ENCODE measurements around the gene CLTC. TPM values are rescaled to one million over a fixed set of nuclear protein-coding genes. Genes with fewer than 3 reads are reported as not detected.

The CLTC gene
- total RNA-seq, 1 donor from 2014 or later, result 88.7 TPM

DNA sequence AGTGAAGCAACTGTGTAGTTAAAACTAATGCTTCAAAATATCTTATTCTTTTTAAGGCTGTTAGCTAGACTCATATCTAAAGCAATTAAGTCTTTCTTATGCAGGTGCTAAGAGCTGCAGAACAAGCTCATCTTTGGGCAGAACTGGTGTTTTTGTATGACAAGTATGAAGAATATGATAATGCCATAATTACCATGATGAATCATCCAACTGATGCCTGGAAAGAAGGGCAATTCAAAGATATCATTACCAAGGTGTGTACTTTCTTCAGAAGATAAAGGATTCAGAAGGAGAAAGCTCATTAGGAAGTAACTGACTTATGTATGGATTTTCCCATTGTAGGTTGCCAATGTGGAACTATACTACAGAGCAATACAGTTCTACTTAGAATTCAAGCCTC, 63.6 kb downstream of the CLTC start:
- Histone ChIP-seq H3K4me3 (no peak overlapping the region), H3K27me3 (no peaks in the 10 kb centered on the region), H3K9me3 (no peaks in the 10 kb centered on the region), H3K36me3 (peaks cover 87 to 93% of the 10 kb centered on the region in 2 donors), H3K27ac (no peak overlapping the region), H3K4me1 (peaks cover 0 to 4% of the 10 kb centered on the region in 2 donors)
- intact Hi-C loops (cut with DNase I), result no loop called here
- TF ChIP-seq, protein P1, sequence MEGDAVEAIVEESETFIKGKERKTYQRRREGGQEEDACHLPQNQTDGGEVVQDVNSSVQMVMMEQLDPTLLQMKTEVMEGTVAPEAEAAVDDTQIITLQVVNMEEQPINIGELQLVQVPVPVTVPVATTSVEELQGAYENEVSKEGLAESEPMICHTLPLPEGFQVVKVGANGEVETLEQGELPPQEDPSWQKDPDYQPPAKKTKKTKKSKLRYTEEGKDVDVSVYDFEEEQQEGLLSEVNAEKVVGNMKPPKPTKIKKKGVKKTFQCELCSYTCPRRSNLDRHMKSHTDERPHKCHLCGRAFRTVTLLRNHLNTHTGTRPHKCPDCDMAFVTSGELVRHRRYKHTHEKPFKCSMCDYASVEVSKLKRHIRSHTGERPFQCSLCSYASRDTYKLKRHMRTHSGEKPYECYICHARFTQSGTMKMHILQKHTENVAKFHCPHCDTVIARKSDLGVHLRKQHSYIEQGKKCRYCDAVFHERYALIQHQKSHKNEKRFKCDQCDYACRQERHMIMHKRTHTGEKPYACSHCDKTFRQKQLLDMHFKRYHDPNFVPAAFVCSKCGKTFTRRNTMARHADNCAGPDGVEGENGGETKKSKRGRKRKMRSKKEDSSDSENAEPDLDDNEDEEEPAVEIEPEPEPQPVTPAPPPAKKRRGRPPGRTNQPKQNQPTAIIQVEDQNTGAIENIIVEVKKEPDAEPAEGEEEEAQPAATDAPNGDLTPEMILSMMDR (IDR thresholded peaks at IDR 0.05), result no peak
- no peak for DNase-seq (ENCODE audit: low spot score in 2 of 2)

DNA sequence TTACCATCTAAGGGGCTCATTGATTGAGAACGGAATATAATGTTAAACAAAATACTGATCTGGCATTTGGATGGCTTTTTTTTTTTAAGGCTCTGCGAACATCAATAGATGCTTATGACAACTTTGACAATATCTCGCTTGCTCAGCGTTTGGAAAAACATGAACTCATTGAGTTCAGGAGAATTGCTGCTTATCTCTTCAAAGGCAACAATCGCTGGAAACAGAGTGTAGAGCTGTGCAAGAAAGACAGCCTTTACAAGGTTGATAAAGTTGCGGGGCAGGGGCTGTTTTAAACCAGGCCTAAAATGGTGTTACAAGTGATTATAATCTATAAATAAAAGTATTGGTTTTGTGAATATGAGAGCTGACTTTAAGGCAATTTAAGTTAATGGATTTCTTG, 65.3 kb downstream of the CLTC start:
- intact Hi-C loops (cut with DNase I), result no loop called here
- Histone ChIP-seq H3K4me1 (peaks cover 0 to under 1% of the 10 kb centered on the region in 2 donors), H3K27me3 (no peaks in the 10 kb centered on the region), H3K9me3 (no peaks in the 10 kb centered on the region), H3K36me3 (peaks cover 72 to 84% of the 10 kb centered on the region in 2 donors), H3K27ac (no peak overlapping the region), H3K4me3 (no peak overlapping the region)
- TF ChIP-seq, protein P1 (IDR thresholded peaks at IDR 0.05), result no peak
- DNase-seq (ENCODE audit: low spot score in 2 of 2), result no peak

DNA sequence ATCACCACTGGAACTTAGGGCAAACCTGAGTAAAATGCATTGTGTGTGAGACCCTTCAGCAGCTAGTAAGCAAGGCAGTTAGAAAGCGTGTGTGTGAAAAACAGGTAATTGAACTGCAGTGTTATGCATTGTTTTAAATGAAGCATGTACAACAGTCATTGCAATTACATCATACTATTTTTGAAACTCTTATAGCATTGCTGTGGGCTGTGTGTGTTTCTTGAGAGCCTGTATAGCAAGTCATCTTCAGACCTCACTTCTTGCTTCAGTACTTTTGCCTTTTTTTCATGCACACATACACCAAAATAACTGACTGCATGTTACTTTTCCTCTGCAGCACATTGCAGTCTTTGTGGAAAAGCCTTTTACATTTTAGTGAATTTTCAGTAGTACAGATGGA, 68.3 kb downstream of the CLTC start:
- TF ChIP-seq, protein P1 (IDR thresholded peaks at IDR 0.05), result no peak
- peaks cover 68 to 86% of the 10 kb centered on the region in 2 donors for H3K36me3 ChIP-seq
- H3K4me3 ChIP-seq, result no peak overlapping the region
- DNase-seq (ENCODE audit: low spot score in 2 of 2), result no peak
- no peaks in the 10 kb centered on the region for H3K9me3 ChIP-seq
- no peaks in the 10 kb centered on the region for H3K4me1 ChIP-seq
- no peaks in the 10 kb centered on the region for H3K27me3 ChIP-seq
- intact Hi-C loops (cut with DNase I), result no loop called here
- H3K27ac ChIP-seq, result no peak overlapping the region

- Histone ChIP-seq H3K4me3 (no peak overlapping the region), H3K27ac (no peak overlapping the region), H3K27me3 (no peaks in the 10 kb centered on the region), H3K9me3 (no peaks in the 10 kb centered on the region), H3K4me1 (no peaks in the 10 kb centered on the region), H3K36me3 (peaks cover 68 to 85% of the 10 kb centered on the region in 2 donors)
- DNase-seq (ENCODE audit: low spot score in 2 of 2), result no peak
- intact Hi-C loops (cut with DNase I), result no loop called here
- TF ChIP-seq, protein P1 (IDR thresholded peaks at IDR 0.05), result no peak
These were observed 68.8 kb downstream of the CLTC start for GRCh38 chr17:59688496-59688895.

GRCh38 chr17:59693582-59693981, 73.9 kb downstream of the CLTC start:
- H3K27ac ChIP-seq, result no peak overlapping the region
- H3K9me3 ChIP-seq, result no peaks in the 10 kb centered on the region
- TF ChIP-seq, protein P1 (IDR thresholded peaks at IDR 0.05), result no peak
- intact Hi-C loops (cut with DNase I), result no loop called here
- no peak overlapping the region for H3K4me3 ChIP-seq
- peaks cover 72 to 92% of the 10 kb centered on the region in 2 donors for H3K36me3 ChIP-seq
- no peak for DNase-seq (ENCODE audit: low spot score in 2 of 2)
- H3K4me1 ChIP-seq, result no peaks in the 10 kb centered on the region
- no peaks in the 10 kb centered on the region for H3K27me3 ChIP-seq

DNA sequence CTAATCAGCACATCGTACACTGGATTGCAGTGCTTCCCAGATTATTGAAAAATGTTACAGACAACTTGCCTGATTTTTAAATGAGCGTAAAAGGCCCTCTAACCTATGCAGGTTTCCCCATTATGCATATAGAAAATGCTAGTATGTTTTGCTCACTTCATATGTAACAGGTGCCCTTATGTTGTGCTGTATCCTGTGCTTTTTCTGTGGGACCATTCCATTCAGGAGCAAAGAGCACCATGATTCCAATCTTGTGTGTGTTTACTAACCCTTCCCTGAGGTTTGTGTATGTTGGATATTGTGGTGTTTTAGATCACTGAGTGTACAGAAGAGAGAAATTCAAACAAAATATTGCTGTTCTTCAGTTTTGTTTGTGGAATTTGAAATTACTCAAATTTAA, 74.6 kb downstream of the CLTC start:
- Histone ChIP-seq H3K9me3 (no peaks in the 10 kb centered on the region), H3K27me3 (no peaks in the 10 kb centered on the region), H3K36me3 (peaks cover 77 to 97% of the 10 kb centered on the region in 2 donors), H3K4me1 (no peaks in the 10 kb centered on the region), H3K27ac (no peak overlapping the region), H3K4me3 (no peak overlapping the region)
- intact Hi-C loops (cut with DNase I), result no loop called here
- no peak for DNase-seq (ENCODE audit: low spot score in 2 of 2)
- TF ChIP-seq, protein P1 (IDR thresholded peaks at IDR 0.05), result no peak
